Measurements from ENCODE around the gene INPP5F.

INPP5F gene

DNA sequence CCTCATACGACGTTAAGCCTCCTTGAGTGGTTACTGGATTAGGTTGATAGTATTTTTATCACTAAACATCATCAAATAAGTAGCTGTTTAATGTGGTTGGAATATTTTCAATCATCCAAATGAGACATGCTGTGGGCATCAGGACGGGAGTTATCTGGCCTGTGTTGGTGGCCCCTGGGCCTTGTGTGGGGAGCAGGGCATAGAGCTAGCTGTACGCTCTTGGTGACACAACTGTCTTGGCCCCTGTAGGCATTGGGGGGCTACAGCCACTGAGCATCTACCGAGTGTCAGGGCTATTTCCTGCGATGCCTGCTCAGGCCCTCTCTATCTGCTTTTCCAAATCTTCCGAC, 46.4 kb upstream of the INPP5F start:
- Histone ChIP-seq H4K20me1 (ENCODE audit: insufficient read depth, low read length) (no peaks in the 10 kb centered on the region), H3K27ac (ENCODE audit: low read depth, low read length, poor library complexity, severe bottlenecking) (no peak overlapping the region), H3K79me2 (ENCODE audit: insufficient read depth, low read length) (no peaks in the 10 kb centered on the region), H3K36me3 (ENCODE audit: insufficient read depth, low read length) (no peaks in the 10 kb centered on the region), H3K27me3 (ENCODE audit: insufficient read depth, low read length) (peaks cover 3% of the 10 kb centered on the region; the same call in 1 of the 2 replicates), H3K4me2 (ENCODE audit: low read length) (no peak overlapping the region), H3F3A (ENCODE audit: insufficient read depth, low read length) (no peaks in the 10 kb centered on the region), H3K9ac (ENCODE audit: low read length) (no peak overlapping the region), H3K4me1 (ENCODE audit: insufficient read depth, low read length, severe bottlenecking) (no peaks in the 10 kb centered on the region), H3K9me3 (ENCODE audit: low read length) (no peaks in the 10 kb centered on the region), H3K9me2 (ENCODE audit: low read depth, low read length) (no peaks in the 10 kb centered on the region), H3K4me3 (ENCODE audit: low read depth, low read length, poor library complexity, severe bottlenecking) (no peak overlapping the region), H2AFZ (ENCODE audit: low read length) (no peak overlapping the region)
- no peak for TF ChIP-seq EZH2 (IDR thresholded peaks at IDR 0.05; ENCODE audit: borderline replicate concordance, low read length)
- TF ChIP-seq, protein P1, sequence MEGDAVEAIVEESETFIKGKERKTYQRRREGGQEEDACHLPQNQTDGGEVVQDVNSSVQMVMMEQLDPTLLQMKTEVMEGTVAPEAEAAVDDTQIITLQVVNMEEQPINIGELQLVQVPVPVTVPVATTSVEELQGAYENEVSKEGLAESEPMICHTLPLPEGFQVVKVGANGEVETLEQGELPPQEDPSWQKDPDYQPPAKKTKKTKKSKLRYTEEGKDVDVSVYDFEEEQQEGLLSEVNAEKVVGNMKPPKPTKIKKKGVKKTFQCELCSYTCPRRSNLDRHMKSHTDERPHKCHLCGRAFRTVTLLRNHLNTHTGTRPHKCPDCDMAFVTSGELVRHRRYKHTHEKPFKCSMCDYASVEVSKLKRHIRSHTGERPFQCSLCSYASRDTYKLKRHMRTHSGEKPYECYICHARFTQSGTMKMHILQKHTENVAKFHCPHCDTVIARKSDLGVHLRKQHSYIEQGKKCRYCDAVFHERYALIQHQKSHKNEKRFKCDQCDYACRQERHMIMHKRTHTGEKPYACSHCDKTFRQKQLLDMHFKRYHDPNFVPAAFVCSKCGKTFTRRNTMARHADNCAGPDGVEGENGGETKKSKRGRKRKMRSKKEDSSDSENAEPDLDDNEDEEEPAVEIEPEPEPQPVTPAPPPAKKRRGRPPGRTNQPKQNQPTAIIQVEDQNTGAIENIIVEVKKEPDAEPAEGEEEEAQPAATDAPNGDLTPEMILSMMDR (IDR thresholded peaks at IDR 0.05; ENCODE audit: low read length): no peak

GRCh38 chr10:119680050-119680449, 45.8 kb upstream of the INPP5F start:
- no peaks in the 10 kb centered on the region for H3K9me3 ChIP-seq (ENCODE audit: low read length)
- H3K27me3 ChIP-seq (ENCODE audit: insufficient read depth, low read length): peaks cover 3% of the 10 kb centered on the region; the same call in 1 of the 2 replicates
- no peak overlapping the region for H3K4me3 ChIP-seq (ENCODE audit: low read depth, low read length, poor library complexity, severe bottlenecking)
- H3K9ac ChIP-seq (ENCODE audit: low read length): no peak overlapping the region
- H2AFZ ChIP-seq (ENCODE audit: low read length): no peak overlapping the region
- no peak overlapping the region for H3K27ac ChIP-seq (ENCODE audit: low read depth, low read length, poor library complexity, severe bottlenecking)
- no peaks in the 10 kb centered on the region for H3K4me1 ChIP-seq (ENCODE audit: insufficient read depth, low read length, severe bottlenecking)
- TF ChIP-seq, protein P1 (IDR thresholded peaks at IDR 0.05; ENCODE audit: low read length): no peak
- TF ChIP-seq EZH2 (IDR thresholded peaks at IDR 0.05; ENCODE audit: borderline replicate concordance, low read length): no peak
- no peaks in the 10 kb centered on the region for H3K79me2 ChIP-seq (ENCODE audit: insufficient read depth, low read length)
- H4K20me1 ChIP-seq (ENCODE audit: insufficient read depth, low read length): no peaks in the 10 kb centered on the region
- no peaks in the 10 kb centered on the region for H3K36me3 ChIP-seq (ENCODE audit: insufficient read depth, low read length)
- no peak overlapping the region for H3K4me2 ChIP-seq (ENCODE audit: low read length)
- no peaks in the 10 kb centered on the region for H3F3A ChIP-seq (ENCODE audit: insufficient read depth, low read length)
- no peaks in the 10 kb centered on the region for H3K9me2 ChIP-seq (ENCODE audit: low read depth, low read length)

DNA sequence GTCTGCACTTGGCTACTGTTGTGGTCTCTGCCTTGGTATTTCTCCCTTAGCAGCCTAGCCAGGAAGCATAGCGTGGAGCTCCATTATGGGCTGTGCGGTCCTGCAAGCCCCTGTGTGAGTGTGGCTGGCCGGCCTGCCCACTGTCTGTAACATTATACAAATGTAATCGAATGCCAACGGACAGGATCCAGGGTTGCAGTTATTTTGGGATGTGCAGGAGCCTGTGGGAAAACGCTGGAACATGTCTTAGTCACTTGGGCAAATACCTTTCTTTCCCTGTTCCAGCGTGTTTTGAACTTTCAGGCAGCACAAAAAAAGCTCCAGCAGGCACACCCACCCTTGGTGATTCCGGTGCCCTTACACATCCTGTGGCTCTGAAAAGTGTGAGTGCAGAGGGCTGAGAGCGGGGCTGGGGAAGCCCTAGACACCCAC, 45.2 kb upstream of the INPP5F start:
- Histone ChIP-seq H3K9ac (ENCODE audit: low read length) (no peak overlapping the region), H3K4me1 (ENCODE audit: insufficient read depth, low read length, severe bottlenecking) (no peaks in the 10 kb centered on the region)

More for the DNA sequence above, 45.2 kb upstream of the INPP5F start:
- Histone ChIP-seq H3K36me3 (ENCODE audit: insufficient read depth, low read length) (no peaks in the 10 kb centered on the region), H3F3A (ENCODE audit: insufficient read depth, low read length) (no peaks in the 10 kb centered on the region), H3K9me2 (ENCODE audit: low read depth, low read length) (no peaks in the 10 kb centered on the region), H3K79me2 (ENCODE audit: insufficient read depth, low read length) (no peaks in the 10 kb centered on the region), H3K9me3 (ENCODE audit: low read length) (no peaks in the 10 kb centered on the region), H3K4me3 (ENCODE audit: low read depth, low read length, poor library complexity, severe bottlenecking) (no peak overlapping the region), H4K20me1 (ENCODE audit: insufficient read depth, low read length) (no peaks in the 10 kb centered on the region), H3K27me3 (ENCODE audit: insufficient read depth, low read length) (peaks cover 3% of the 10 kb centered on the region; the same call in 1 of the 2 replicates), H3K4me2 (ENCODE audit: low read length) (no peak overlapping the region), H3K27ac (ENCODE audit: low read depth, low read length, poor library complexity, severe bottlenecking) (no peak overlapping the region), H2AFZ (ENCODE audit: low read length) (no peak overlapping the region)
- no peak for TF ChIP-seq EZH2 (IDR thresholded peaks at IDR 0.05; ENCODE audit: borderline replicate concordance, low read length)
- TF ChIP-seq, protein P1 (IDR thresholded peaks at IDR 0.05; ENCODE audit: low read length): no peak
